HCT116 (cell line): ENCODE results near the gene VAPA. TPM values are rescaled to one million over a fixed set of nuclear protein-coding genes. Genes with fewer than 3 reads are reported as not detected.
A peak's percentile ranks its signal among the peaks of the same experiment; 100 is the strongest.

Experiments used
- ATAC-seq: fragments of 200-7000 bp; cut with Tn5 transposase; 2 replicates; pipeline ENCODE4 v1.9.1; 2020; ENCODE audit warnings: mild to moderate bottlenecking, moderate library complexity
- BruUV-seq: library from RNA; stranded (reverse); fragments of 400-500 nt; replicated peaks from 2 replicates; lab custom pipeline; 2021; lab: Mats Ljungman, UMichigan
- CTCF ChIA-PET: fragments of 300-600 bp; sonication (Branson Sonifier 250); formaldehyde crosslinking; loops from one replicate; lab custom pipeline; 2021; ENCODE audit warnings: antibody characterized with exemption; lab: Charles Lee
- POLR2A ChIA-PET: fragments of 300-600, 350-600 bp; sonication (Branson Sonifier 250); formaldehyde crosslinking; loops from one replicate; lab custom pipeline; 2021; ENCODE audit warnings: antibody characterized with exemption; lab: Charles Lee
- RAD21 ChIA-PET, 2 experiments: fragments of 300-600 bp; sonication (Branson Sonifier 250); formaldehyde crosslinking; loops; one replicate each; lab custom pipeline; 2023; ENCODE audit warnings: low total read pairs in 2 of 2; ENCODE audit not compliant: uncharacterized antibody in 2 of 2, unreplicated experiment in 2 of 2, low non-redundant PET in 1 of 2; lab: Charles Lee
- DNase-seq: peaks from one replicate; pipeline ENCODE4 v3.0.0-alpha.2; 2010; ENCODE audit warnings: low read depth, low spot score
- H2AFZ ChIP-seq: fragments of 200-600 bp; shearing (Covaris generic), sonication (generic); 2 replicates; pipeline ENCODE4 v1.6.1; 2017; ENCODE audit warnings: low read depth, mixed run types, mixed read lengths, antibody characterized with exemption, low read length; ENCODE audit not compliant: poor library complexity, severe bottlenecking
- H3K27ac ChIP-seq: 2 replicates; pipeline ENCODE4 v1.5.1; 2012; ENCODE audit warnings: low read depth, low read length
- H3K27me3 ChIP-seq: fragments of 200-600 bp; sonication (generic); 2 replicates; pipeline ENCODE4 v1.6.1; 2016; ENCODE audit warnings: mixed run types, low read length, mixed read lengths; ENCODE audit not compliant: insufficient read depth
- H3K36me3 ChIP-seq, 2 experiments: fragments of 200-500 bp in 1 of 2; fragments of 200-600 bp in 1 of 2; sonication (Bioruptor generic) in 1 of 2; sonication (generic) in 1 of 2; 2 replicates each; pipeline versions ENCODE4 v1.5.1 to v1.6.1; 2014 to 2016; ENCODE audit warnings: low read length in 2 of 2, inconsistent platforms in 1 of 2, mixed read lengths in 1 of 2, mixed run types in 1 of 2; ENCODE audit not compliant: insufficient read depth in 2 of 2, control insufficient read depth in 1 of 2
- H3K4me1 ChIP-seq, 2 experiments: fragments of 200-600 bp in 1 of 2; sonication (generic) in 1 of 2; 2 replicates each; pipeline versions ENCODE4 v1.5.1 to v1.6.1; 2012 to 2017; ENCODE audit warnings: low read length in 2 of 2, inconsistent platforms in 1 of 2, mild to moderate bottlenecking in 1 of 2, mixed read lengths in 1 of 2, mixed run types in 1 of 2, moderate library complexity in 1 of 2; ENCODE audit not compliant: insufficient read depth in 2 of 2, control insufficient read depth in 1 of 2
- H3K4me2 ChIP-seq: fragments of 200-600 bp; sonication (generic); 2 replicates; pipeline ENCODE4 v1.6.1; 2017; ENCODE audit warnings: mixed run types, low read length, mixed read lengths
- H3K4me3 ChIP-seq, 2 experiments: fragments of 200-600 bp in 1 of 2; sonication (generic) in 1 of 2; replicated peaks in 1 of 2; 2 replicates each; pipeline ENCODE4 v1.5.1; 2011 to 2016; ENCODE audit warnings: low read length in 2 of 2, control low read depth in 1 of 2, low read depth in 1 of 2, mild to moderate bottlenecking in 1 of 2, mixed read lengths in 1 of 2, mixed run types in 1 of 2
- H3K79me2 ChIP-seq: fragments of 200-600 bp; sonication (generic); 2 replicates; pipeline ENCODE4 v1.6.1; 2017; ENCODE audit warnings: mild to moderate bottlenecking, mixed run types, low read length, moderate library complexity, mixed read lengths; ENCODE audit not compliant: insufficient read depth
- H3K9ac ChIP-seq: fragments of 200-600 bp; sonication (generic); 2 replicates; pipeline ENCODE4 v1.6.1; 2016; ENCODE audit warnings: low read length, mixed read lengths
- H3K9me2 ChIP-seq: fragments of 200-600 bp; sonication (generic), shearing (Covaris generic); 2 replicates; pipeline ENCODE4 v1.6.1; 2017; ENCODE audit warnings: mixed run types, mild to moderate bottlenecking, moderate library complexity; ENCODE audit not compliant: insufficient read depth
- H3K9me3 ChIP-seq, 2 experiments: fragments of 200-500 bp in 1 of 2; fragments of 200-600 bp in 1 of 2; sonication (Bioruptor generic) in 1 of 2; sonication (generic) in 1 of 2; 2 replicates each; pipeline ENCODE4 v1.6.1; 2014 to 2017; ENCODE audit warnings: low read length in 2 of 2, mixed read lengths in 2 of 2, inconsistent platforms in 1 of 2, low read depth in 1 of 2, mild to moderate bottlenecking in 1 of 2, mixed run types in 1 of 2, moderate library complexity in 1 of 2; ENCODE audit not compliant: control insufficient read depth in 1 of 2, insufficient read depth in 1 of 2
- H4K20me1 ChIP-seq: fragments of 200-600 bp; sonication (generic), shearing (Covaris generic); 2 replicates; pipeline ENCODE4 v1.6.1; 2017; ENCODE audit warnings: mixed run types, mild to moderate bottlenecking, moderate library complexity; ENCODE audit not compliant: insufficient read depth
- CBX3 ChIP-seq: IDR thresholded peaks from 2 replicates; pipeline ENCODE4 v1.6.1; 2012; ENCODE audit warnings: low read depth
- CEBPB ChIP-seq: IDR thresholded peaks from 2 replicates; pipeline ENCODE4 v1.6.1; 2012; ENCODE audit warnings: low read depth
- EGR1 ChIP-seq: IDR thresholded peaks from 2 replicates; pipeline ENCODE4 v1.6.1; 2012; ENCODE audit warnings: low read depth
- ELF1 ChIP-seq: IDR thresholded peaks from 2 replicates; pipeline ENCODE4 v1.6.1; 2012; ENCODE audit warnings: low read depth, borderline replicate concordance
- EZH2phosphoT487 ChIP-seq: fragments of 200-600 bp; IDR thresholded peaks from 2 replicates; pipeline ENCODE4 v1.6.1; 2018; ENCODE audit warnings: antibody characterized with exemption, borderline replicate concordance
- FOSL1 ChIP-seq: IDR thresholded peaks from 2 replicates; pipeline ENCODE4 v1.6.1; 2012; ENCODE audit warnings: low read depth
- POLR2A ChIP-seq: IDR thresholded peaks from 2 replicates; pipeline ENCODE4 v1.7.0; 2011; ENCODE audit warnings: borderline replicate concordance; ENCODE audit not compliant: insufficient read depth, insufficient read length; ENCODE audit errors: extremely low read depth
- POLR2AphosphoS5 ChIP-seq: IDR thresholded peaks from 2 replicates; pipeline ENCODE4 v1.6.1; 2011; ENCODE audit warnings: mild to moderate bottlenecking, low read depth, low read length, moderate library complexity
- RAD21 ChIP-seq: IDR thresholded peaks from 2 replicates; pipeline ENCODE4 v1.6.1; 2012; ENCODE audit warnings: low read depth, mild to moderate bottlenecking
- SIN3A ChIP-seq: IDR thresholded peaks from 2 replicates; pipeline ENCODE4 v1.6.1; 2012; ENCODE audit warnings: low read depth
- SP1 ChIP-seq: IDR thresholded peaks from 2 replicates; pipeline ENCODE4 v1.6.1; 2012; ENCODE audit warnings: low read depth
- SRF ChIP-seq: IDR thresholded peaks from 2 replicates; pipeline ENCODE4 v1.6.1; 2012; ENCODE audit warnings: low read depth
- TCF7L2 ChIP-seq: IDR thresholded peaks from 2 replicates; pipeline ENCODE4 v1.7.0; 2011; ENCODE audit warnings: borderline replicate concordance, inconsistent platforms; ENCODE audit not compliant: insufficient read depth, insufficient read length; ENCODE audit errors: extremely low read depth
- ZFX ChIP-seq: fragments of 450-650 bp; IDR thresholded peaks from 2 replicates; pipeline ENCODE4 v1.6.1; 2017
- ZNF274 ChIP-seq: fragments of 200-500 bp; sonication (Bioruptor generic); IDR thresholded peaks from 2 replicates; pipeline ENCODE4 v1.6.1; 2014; ENCODE audit warnings: mild to moderate bottlenecking, low read depth, low read length, inconsistent platforms
- intact Hi-C: fragments of 100-400 bp; cut with micrococcal nuclease; formaldehyde crosslinking; loops from 2 replicates; pipeline ENCODE4 v1.10.0; 2022
- total RNA-seq: library from RNA; stranded (reverse); gene quantifications from one replicate; pipeline ENCODE4 v1.2.1, GENCODE V29; 2021; ENCODE audit not compliant: unreplicated experiment
- TF ChIP-seq, protein P1 (sequence below): IDR thresholded peaks from 2 replicates; pipeline ENCODE4 v1.6.1; 2012; ENCODE audit warnings: low read depth
- TF ChIP-seq, protein P2 (sequence below): IDR thresholded peaks from 2 replicates; pipeline ENCODE4 v1.6.1; 2011; ENCODE audit warnings: mild to moderate bottlenecking, low read length, moderate library complexity; ENCODE audit not compliant: insufficient replicate concordance; ENCODE audit errors: extremely low read depth
- TF ChIP-seq, protein P3 (sequence below): IDR thresholded peaks from 2 replicates; pipeline ENCODE4 v1.6.1; 2012
- TF ChIP-seq, protein P4 (sequence below): IDR thresholded peaks from 2 replicates; pipeline ENCODE4 v1.6.1; 2012
- TF ChIP-seq, protein P5 (sequence below), 3 experiments: fragments of 200-600 bp in 1 of 3; sonication (generic) in 1 of 3; IDR thresholded peaks in 2 of 3; conservative IDR thresholded peaks in 1 of 3; 2 replicates each; pipeline ENCODE4 v1.5.1; 2012 to 2017; ENCODE audit warnings: low read depth in 2 of 3, low read length in 2 of 3, antibody characterized with exemption in 1 of 3, borderline replicate concordance in 1 of 3, control low read depth in 1 of 3, mild to moderate bottlenecking in 1 of 3, mixed read lengths in 1 of 3, mixed run types in 1 of 3, moderate library complexity in 1 of 3; ENCODE audit not compliant: insufficient read depth in 1 of 3

The VAPA gene
- total RNA-seq, 1 experiment from 2014 or later: 295 TPM

DNA sequence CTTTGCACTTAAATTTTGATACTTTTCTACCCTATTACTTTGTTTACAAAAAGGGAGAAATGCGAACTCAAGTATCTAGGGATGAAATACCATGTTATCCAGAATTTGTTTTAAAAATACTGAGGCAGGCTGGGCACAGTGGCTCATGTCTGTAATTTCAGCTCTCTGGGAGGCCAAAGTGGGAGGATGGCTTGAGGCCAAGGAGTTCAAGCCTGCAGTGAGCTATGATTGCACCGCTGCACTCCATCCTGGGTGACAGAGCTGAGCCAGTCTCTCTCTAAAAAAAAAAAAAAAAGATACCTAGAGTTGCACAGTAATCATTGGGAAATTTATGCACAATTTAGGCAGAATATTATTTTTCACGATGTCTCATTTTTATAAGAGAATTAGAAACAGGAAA, 12.4 kb upstream of the VAPA start:
- no peaks in the 10 kb centered on the region for H3K36me3 ChIP-seq
- DNase-seq (no peak), ATAC-seq (no peak; the same call in 1 of the 2 replicates)
- intact Hi-C loops: no loop called here
- BruUV-seq: no TSS peak
- no peaks in the 10 kb centered on the region for H3K9me3 ChIP-seq
- no peaks in the 10 kb centered on the region for H3K79me2 ChIP-seq
- no peaks in the 10 kb centered on the region for H4K20me1 ChIP-seq
- no peaks in the 10 kb centered on the region for H3K27me3 ChIP-seq
- TF ChIP-seq EGR1 (no peak), CBX3 (no peak), ELF1 (no peak), FOSL1 (no peak), SRF (no peak), POLR2AphosphoS5 (no peak), POLR2A (no peak), ZNF274 (no peak), CEBPB (no peak), RAD21 (no peak), TCF7L2 (no peak), SP1 (no peak), SIN3A (no peak), EZH2phosphoT487 (no peak), ZFX (no peak)
- TF ChIP-seq, protein P1, sequence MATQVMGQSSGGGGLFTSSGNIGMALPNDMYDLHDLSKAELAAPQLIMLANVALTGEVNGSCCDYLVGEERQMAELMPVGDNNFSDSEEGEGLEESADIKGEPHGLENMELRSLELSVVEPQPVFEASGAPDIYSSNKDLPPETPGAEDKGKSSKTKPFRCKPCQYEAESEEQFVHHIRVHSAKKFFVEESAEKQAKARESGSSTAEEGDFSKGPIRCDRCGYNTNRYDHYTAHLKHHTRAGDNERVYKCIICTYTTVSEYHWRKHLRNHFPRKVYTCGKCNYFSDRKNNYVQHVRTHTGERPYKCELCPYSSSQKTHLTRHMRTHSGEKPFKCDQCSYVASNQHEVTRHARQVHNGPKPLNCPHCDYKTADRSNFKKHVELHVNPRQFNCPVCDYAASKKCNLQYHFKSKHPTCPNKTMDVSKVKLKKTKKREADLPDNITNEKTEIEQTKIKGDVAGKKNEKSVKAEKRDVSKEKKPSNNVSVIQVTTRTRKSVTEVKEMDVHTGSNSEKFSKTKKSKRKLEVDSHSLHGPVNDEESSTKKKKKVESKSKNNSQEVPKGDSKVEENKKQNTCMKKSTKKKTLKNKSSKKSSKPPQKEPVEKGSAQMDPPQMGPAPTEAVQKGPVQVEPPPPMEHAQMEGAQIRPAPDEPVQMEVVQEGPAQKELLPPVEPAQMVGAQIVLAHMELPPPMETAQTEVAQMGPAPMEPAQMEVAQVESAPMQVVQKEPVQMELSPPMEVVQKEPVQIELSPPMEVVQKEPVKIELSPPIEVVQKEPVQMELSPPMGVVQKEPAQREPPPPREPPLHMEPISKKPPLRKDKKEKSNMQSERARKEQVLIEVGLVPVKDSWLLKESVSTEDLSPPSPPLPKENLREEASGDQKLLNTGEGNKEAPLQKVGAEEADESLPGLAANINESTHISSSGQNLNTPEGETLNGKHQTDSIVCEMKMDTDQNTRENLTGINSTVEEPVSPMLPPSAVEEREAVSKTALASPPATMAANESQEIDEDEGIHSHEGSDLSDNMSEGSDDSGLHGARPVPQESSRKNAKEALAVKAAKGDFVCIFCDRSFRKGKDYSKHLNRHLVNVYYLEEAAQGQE: no peak
- TF ChIP-seq, protein P2, sequence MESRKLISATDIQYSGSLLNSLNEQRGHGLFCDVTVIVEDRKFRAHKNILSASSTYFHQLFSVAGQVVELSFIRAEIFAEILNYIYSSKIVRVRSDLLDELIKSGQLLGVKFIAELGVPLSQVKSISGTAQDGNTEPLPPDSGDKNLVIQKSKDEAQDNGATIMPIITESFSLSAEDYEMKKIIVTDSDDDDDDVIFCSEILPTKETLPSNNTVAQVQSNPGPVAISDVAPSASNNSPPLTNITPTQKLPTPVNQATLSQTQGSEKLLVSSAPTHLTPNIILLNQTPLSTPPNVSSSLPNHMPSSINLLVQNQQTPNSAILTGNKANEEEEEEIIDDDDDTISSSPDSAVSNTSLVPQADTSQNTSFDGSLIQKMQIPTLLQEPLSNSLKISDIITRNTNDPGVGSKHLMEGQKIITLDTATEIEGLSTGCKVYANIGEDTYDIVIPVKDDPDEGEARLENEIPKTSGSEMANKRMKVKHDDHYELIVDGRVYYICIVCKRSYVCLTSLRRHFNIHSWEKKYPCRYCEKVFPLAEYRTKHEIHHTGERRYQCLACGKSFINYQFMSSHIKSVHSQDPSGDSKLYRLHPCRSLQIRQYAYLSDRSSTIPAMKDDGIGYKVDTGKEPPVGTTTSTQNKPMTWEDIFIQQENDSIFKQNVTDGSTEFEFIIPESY: no peak
- TF ChIP-seq, protein P3, sequence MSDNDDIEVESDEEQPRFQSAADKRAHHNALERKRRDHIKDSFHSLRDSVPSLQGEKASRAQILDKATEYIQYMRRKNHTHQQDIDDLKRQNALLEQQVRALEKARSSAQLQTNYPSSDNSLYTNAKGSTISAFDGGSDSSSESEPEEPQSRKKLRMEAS: no peak
- TF ChIP-seq, protein P4, sequence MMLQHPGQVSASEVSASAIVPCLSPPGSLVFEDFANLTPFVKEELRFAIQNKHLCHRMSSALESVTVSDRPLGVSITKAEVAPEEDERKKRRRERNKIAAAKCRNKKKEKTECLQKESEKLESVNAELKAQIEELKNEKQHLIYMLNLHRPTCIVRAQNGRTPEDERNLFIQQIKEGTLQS: no peak
- TF ChIP-seq, protein P5, sequence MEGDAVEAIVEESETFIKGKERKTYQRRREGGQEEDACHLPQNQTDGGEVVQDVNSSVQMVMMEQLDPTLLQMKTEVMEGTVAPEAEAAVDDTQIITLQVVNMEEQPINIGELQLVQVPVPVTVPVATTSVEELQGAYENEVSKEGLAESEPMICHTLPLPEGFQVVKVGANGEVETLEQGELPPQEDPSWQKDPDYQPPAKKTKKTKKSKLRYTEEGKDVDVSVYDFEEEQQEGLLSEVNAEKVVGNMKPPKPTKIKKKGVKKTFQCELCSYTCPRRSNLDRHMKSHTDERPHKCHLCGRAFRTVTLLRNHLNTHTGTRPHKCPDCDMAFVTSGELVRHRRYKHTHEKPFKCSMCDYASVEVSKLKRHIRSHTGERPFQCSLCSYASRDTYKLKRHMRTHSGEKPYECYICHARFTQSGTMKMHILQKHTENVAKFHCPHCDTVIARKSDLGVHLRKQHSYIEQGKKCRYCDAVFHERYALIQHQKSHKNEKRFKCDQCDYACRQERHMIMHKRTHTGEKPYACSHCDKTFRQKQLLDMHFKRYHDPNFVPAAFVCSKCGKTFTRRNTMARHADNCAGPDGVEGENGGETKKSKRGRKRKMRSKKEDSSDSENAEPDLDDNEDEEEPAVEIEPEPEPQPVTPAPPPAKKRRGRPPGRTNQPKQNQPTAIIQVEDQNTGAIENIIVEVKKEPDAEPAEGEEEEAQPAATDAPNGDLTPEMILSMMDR (IDR thresholded peaks at IDR 0.05 in 2 of 3, conservative IDR thresholded peaks at IDR 0.05 in 1 of 3; ENCODE audit: borderline replicate concordance in 1 of 3, insufficient read depth in 1 of 3, low read depth in 2 of 3, low read length in 2 of 3): no peak
- RAD21 ChIA-PET: no interaction called here
- CTCF ChIA-PET: no interaction called here
- H3K9me2 ChIP-seq: no peaks in the 10 kb centered on the region
- H3K4me1 ChIP-seq: peaks cover 30 to 64% of the 10 kb centered on the region in 2 experiments
- no peak overlapping the region for H3K4me3 ChIP-seq
- no peak overlapping the region for H3K27ac ChIP-seq
- no peak overlapping the region for H3K9ac ChIP-seq
- POLR2A ChIA-PET: no interaction called here
- no peak overlapping the region for H2AFZ ChIP-seq
- peak overlapping the region; percentile 86; the same call in 1 of the 2 replicates for H3K4me2 ChIP-seq
